ENCODE data around the gene TRUB1.

The TRUB1 gene

DNA sequence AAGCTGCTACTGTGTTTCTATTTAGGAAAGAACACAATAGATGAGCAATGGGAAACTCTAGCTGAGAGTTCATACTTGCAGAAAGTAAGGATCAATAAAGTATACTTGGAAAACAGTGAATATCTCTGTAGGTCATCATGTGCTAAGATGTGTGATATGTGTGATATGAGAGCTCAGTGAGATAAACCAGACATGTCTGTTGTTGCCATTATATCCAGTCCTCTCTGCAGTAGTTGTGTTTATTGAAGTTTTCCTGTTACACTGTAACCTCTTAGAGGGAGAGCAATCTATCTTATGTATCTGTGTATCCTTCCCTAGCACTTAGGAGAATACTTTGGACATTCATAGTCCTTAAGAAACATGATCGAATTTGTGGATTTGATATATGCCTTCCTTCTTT lies 19.1 kb downstream of the TRUB1 start:
- TF ChIP-seq, protein P1, sequence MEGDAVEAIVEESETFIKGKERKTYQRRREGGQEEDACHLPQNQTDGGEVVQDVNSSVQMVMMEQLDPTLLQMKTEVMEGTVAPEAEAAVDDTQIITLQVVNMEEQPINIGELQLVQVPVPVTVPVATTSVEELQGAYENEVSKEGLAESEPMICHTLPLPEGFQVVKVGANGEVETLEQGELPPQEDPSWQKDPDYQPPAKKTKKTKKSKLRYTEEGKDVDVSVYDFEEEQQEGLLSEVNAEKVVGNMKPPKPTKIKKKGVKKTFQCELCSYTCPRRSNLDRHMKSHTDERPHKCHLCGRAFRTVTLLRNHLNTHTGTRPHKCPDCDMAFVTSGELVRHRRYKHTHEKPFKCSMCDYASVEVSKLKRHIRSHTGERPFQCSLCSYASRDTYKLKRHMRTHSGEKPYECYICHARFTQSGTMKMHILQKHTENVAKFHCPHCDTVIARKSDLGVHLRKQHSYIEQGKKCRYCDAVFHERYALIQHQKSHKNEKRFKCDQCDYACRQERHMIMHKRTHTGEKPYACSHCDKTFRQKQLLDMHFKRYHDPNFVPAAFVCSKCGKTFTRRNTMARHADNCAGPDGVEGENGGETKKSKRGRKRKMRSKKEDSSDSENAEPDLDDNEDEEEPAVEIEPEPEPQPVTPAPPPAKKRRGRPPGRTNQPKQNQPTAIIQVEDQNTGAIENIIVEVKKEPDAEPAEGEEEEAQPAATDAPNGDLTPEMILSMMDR (IDR thresholded peaks at IDR 0.05; ENCODE audit: insufficient read depth, low read length, missing control alignments) = no peak
- POLR2A ChIA-PET = no interaction called here
- CTCF ChIA-PET = interaction anchor here (1.0 to 2.3 kb wide), 4 partner anchors 9 to 80 kb away, joined by 3 to 10 read pairs (median 4); no protein-coding TSS in a partner anchor
- H3K4me3 ChIP-seq (ENCODE audit: low read depth, low read length) = no peak overlapping the region
- DNase-seq (ENCODE audit: low read depth, low spot score) = no peak

DNA sequence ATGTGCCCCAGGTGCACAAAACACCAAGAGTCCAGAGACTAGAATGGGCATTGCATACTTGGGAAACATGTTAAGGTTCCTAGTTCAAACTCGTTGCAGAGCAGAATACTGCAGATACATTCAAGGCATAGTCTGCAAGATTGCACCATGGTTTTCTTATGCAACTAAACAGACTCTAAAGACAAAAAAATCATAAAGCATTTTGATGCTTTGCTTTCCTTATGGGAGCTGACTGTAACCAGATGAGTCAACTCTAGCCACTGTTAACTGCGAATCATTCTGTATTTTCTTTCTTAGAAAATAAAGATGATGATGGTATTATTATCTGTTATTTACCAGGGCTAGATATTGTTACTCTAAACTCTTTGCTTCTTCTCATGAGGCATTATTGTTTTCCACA lies 19.7 kb downstream of the TRUB1 start:
- no peak overlapping the region for H3K4me3 ChIP-seq (ENCODE audit: low read depth, low read length)
- DNase-seq (ENCODE audit: low read depth, low spot score) = no peak
- ChIA-PET CTCF (interaction anchor here (1.0 to 2.3 kb wide), 4 partner anchors 8 to 81 kb away, joined by 3 to 10 read pairs (median 4); no protein-coding TSS in a partner anchor), POLR2A (no interaction called here)
- TF ChIP-seq, protein P1 (IDR thresholded peaks at IDR 0.05; ENCODE audit: insufficient read depth, low read length, missing control alignments) = no peak

DNA sequence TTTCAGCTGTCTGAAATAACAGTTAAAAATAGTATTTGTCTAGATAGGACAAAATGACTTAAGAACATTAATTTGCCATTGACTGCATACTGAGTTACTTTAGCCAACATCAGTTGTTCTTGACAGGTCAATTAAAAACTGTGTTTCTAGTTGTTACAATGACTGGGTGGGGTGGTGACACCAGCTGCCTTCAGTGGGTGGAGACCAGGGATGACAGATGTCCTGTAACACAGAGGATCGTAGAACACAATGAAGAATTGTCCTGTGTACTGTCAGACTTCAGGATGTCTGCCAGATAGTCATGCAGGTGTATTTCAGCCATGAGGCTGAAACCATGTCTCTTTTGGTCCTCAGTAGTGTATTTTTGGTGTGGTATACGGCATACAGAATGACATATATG lies 24.4 kb downstream of the TRUB1 start:
- H3K4me3 ChIP-seq (ENCODE audit: low read depth, low read length) = no peak overlapping the region
- TF ChIP-seq, protein P1 (IDR thresholded peaks at IDR 0.05; ENCODE audit: insufficient read depth, low read length, missing control alignments) = no peak
- POLR2A ChIA-PET = no interaction called here
- DNase-seq (ENCODE audit: low read depth, low spot score) = no peak
- CTCF ChIA-PET = no interaction called here

DNA sequence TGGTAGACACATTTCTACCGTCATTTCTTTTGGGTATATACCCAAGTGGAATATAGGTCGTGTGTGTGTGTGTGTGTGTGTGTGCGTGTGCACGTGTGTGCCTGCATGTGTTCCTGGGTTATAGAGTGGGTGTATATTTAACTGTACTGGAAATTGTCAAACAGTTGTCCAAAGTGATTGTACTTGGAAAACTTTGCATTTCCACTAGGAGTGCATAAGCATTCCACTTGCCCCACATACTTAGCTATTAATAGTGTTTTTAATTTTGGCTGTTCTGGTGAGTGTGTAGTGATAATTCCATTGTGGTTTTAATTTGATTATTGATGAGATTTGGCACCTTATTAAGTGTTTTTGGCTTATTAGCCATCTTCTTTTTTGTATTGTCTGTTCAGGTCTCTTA lies 25.9 kb downstream of the TRUB1 start:
- POLR2A ChIA-PET = no interaction called here
- CTCF ChIA-PET = no interaction called here
- DNase-seq (ENCODE audit: low read depth, low spot score) = no peak
- H3K4me3 ChIP-seq (ENCODE audit: low read depth, low read length) = no peak overlapping the region
- TF ChIP-seq, protein P1 (IDR thresholded peaks at IDR 0.05; ENCODE audit: insufficient read depth, low read length, missing control alignments) = no peak

DNA sequence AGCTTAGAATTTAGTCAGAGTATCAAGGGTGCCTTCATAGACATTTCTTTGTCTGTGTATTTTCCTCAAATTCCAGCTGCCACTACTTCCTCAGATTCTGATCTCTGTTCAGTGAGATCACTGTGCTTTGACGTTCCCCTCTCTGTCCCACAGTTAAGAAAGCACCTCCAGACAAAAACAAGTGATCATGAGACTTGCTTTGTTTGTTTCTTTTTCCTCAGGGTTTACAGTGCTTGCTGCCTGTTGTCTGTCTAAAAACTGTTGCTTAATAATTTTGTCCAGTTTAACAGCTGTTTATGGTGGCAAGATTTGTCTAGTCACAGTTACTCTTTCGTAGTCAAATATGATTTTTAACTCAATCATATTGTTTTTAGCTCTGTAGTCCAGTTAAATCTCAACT lies 29.1 kb downstream of the TRUB1 start:
- H3K4me3 ChIP-seq (ENCODE audit: low read depth, low read length) = no peak overlapping the region
- no peak for DNase-seq (ENCODE audit: low read depth, low spot score)
- ChIA-PET CTCF (interaction anchor here (1.0 kb wide), 1 partner anchor 9 kb away, joined by 3 read pairs; no protein-coding TSS in a partner anchor), POLR2A (no interaction called here)
- TF ChIP-seq, protein P1 (IDR thresholded peaks at IDR 0.05; ENCODE audit: insufficient read depth, low read length, missing control alignments) = no peak

DNA sequence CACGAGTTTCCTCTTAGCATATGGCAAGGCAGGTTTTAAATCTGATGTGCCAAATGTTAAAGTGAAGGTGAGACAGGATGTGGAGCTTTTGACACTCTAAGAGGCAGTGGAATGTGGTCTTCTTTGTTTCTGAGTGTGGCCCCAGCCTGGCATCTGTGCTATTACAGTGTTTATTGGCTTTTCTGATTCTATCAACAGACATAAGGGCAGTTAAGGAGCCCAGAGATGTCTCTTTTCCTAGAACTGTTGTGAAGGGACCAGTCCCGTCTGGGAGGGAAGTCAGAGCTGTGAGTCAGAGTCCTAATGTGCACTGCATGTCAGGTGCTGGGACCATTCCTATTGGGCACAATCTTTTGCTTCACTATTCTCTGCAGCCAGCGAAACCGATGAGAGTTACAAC lies 32.5 kb downstream of the TRUB1 start:
- no peak overlapping the region for H3K4me3 ChIP-seq (ENCODE audit: low read depth, low read length)
- CTCF ChIA-PET = no interaction called here
- POLR2A ChIA-PET = no interaction called here
- TF ChIP-seq, protein P1 (IDR thresholded peaks at IDR 0.05; ENCODE audit: insufficient read depth, low read length, missing control alignments) = no peak
- no peak for DNase-seq (ENCODE audit: low read depth, low spot score)
